A549 treated with ZK216348 at 1 μM for 4 hours (cell line): ENCODE measurements around the gene DPEP3. TPM values are rescaled to one million over a fixed set of nuclear protein-coding genes. Genes with fewer than 3 reads are reported as not detected.

Source experiments
- total RNA-seq: library from RNA; stranded (reverse); fragments of 200-300 nt; extraction: Qiagen RNA extraction; gene quantifications from 5 replicates; pipeline ENCODE4 v1.2.3, GENCODE V29; 2022; ENCODE audit warnings: low read depth

The DPEP3 gene, protein sequence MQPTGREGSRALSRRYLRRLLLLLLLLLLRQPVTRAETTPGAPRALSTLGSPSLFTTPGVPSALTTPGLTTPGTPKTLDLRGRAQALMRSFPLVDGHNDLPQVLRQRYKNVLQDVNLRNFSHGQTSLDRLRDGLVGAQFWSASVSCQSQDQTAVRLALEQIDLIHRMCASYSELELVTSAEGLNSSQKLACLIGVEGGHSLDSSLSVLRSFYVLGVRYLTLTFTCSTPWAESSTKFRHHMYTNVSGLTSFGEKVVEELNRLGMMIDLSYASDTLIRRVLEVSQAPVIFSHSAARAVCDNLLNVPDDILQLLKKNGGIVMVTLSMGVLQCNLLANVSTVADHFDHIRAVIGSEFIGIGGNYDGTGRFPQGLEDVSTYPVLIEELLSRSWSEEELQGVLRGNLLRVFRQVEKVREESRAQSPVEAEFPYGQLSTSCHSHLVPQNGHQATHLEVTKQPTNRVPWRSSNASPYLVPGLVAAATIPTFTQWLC
- not detected in 5 replicates for total RNA-seq

DNA sequence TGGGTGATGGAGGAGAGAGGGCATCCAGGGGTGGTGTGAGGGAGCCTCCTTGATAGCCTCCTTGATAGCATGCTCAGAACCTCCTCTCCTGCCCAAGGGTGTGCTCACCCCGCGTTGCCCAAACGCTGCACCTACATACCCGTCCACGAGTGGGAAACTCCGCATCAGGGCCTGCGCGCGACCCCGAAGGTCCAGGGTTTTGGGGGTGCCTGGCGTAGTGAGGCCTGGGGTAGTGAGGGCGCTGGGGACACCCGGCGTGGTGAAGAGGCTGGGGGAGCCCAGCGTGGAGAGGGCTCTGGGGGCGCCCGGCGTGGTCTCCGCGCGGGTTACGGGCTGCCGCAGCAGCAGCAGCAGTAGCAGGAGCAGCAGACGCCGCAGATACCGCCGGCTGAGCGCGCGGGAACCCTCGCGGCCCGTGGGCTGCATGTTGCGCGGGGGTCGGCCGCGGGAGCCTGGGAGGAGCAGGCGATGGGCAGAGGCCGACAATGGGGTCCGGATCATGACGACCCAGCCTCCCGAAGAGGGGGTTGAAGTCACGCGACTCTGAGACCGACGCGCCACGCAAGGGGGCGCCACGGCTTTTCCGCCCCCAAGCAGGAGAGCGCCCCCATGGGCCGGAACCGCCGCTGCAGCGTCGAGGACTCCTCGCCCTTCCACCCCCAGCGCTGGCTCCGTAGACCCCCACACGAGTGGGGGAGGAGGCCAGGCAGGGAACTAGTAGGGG is at the start of gene DPEP3:
DPEP3 (minus strand) TSS at position 545 of the 724 bp plus-strand sequence; CDS start at position 426, 119 bp downstream.

DNA sequence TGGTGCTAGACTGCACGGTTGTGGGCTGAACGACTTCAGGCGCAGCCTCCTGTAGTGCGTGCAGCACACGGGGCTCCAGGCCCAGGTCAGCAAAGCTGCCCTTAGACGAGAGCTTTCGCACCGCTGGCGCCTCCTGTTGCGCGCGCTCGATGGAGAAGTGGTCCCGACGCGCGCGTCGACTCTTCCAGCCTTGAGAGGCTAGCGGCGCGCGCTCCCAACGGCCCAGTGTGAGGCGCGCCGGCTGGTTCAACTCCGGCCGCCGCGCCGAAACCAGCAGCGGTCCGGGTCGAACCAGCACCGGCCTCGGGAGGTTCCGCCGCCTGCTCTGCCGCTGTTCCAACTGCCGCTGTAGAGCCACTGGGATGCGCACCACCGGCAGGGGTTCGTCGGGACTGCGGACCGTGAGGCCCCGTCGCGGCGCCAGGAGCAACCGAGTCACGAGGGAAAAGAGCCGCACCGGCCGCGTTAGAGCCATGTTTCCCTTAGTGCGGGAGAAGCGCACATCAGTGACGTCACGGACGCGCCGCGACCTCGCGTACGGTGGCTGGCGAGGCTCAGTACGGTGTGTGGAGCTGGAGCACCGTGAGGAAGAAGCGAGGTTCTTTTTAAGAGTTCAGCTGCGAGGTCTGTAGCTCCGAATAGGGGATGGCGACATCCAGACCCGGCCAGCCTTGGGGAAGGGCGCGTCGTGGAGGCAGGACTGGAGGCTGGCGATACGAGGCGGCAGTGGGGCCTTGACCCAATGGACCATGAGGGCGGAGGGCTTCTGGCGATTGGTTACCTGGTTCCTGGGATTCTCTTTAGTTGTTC is 42.6 kb upstream of the DPEP3 start, which contains the start of the genes DDX28 and DUS2:
DDX28 (minus strand) TSS at position 505 of the 810 bp plus-strand sequence; CDS start at position 475, 30 bp downstream.
DUS2 (plus strand) TSS at position 557 of the 810 bp plus-strand sequence. CDS start 14,740 bp downstream, outside the sequence.

DNA sequence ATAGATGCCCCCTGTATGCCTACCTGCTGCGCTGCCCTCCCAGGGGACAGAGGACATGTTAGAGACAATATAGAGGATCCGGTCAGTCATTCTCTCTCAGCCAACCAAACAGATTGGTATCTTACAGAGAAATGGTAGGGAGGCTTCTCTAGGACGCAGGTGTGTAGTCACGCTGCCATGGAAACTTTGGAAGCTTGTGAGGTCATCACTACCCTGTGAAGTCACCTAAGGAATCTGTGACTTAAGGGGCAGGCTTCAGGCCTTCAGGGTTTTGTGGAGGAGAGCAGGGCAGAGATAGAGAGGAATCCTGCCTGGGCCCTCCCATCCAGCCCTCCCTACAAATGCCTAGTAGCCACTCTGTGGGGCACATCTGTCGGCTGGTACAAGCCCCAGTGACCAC is 35.4 kb upstream of the DPEP3 start, which contains the start of gene DPEP2NB:
DPEP2NB (minus strand) TSS at position 231 of the 400 bp plus-strand sequence; CDS start at position 90, 141 bp downstream.

DNA sequence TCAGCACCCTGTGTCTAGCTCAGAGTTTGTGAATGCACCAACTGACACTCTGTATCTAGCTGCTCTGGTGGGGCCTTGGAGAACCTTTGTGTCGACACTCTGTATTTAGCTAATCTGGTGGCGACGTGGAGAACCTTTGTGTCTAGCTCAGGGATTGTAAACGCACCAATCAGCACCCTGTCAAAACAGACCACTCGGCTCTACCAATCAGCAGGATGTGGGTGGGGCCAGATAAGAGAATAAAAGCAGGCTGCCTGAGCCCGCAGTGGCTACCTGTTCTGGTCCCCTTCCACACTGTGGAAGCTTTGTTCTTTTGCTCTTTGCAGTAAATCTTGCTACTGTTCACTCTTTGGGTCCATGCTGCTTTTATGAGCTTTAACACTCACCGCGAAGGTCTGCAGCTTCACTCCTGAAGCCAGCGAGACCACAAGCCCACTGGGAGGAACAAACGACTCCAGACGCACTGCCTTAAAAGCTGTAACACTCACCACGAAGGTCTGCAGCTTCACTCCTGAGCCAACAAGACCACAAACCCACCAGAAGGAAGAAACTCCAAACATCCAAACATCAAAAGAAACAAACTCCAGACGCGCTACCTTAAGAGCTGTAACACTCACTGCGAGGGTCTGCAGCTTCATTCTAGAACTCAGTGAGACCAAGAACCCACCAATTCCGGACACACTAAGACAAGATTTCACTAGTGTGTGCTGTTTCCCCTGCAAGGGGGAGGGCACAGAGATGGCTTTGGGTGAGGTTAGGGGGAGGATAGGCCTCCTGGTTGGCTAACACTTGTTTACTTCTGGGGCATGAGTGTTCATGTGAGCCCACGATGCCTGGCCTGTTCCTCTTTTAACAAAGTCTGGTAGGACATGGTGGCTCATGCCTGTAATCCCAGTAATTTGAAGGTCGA is 18.7 kb upstream of the DPEP3 start, which contains the start of gene DPEP2:
DPEP2 (minus strand) TSS at position 706 of the 910 bp plus-strand sequence. CDS start 6,272 bp downstream, outside the sequence.

DNA sequence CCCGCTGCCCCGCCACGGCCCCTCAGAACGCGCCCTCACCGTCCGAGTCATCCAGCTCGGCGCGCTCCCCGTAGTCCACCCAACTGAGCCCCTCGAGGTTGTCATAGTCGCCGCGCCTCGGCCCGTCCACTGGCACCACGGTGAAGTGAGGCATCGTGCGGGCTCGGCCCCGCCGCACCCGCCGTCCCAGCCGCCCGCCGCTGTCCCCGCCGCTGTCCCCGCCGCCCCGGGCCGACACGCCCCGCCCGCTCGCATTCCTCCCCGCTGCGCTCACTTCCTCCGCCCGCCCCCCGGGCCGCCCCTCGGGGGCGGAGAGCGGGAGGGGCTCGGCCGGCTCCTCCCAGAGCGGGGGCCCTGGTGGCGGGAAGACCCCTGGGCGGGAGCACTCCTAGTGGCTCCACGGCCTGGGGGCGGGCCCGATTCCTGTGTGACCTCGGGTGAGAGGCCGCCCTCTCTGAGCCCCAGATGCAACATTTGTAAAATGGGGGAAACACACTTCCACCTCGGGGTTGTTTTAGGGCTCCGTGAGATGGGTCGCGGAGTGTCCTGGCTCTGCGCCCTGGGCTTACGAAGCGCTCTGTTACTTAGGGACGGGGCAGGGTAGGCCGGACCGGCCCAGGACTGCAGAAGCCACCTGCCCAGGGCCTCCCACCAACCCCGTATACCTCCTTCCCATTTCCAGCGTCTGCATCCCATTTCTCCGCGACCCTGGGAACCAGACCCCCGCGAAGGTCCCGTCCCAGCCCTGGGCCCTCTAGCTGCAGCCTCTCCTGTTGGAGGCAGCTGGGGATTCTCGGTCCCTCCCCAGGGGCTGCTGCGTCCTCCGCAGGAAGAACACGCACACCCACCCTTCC is 11.7 kb downstream of the DPEP3 start, which contains the start of gene SLC12A4:
SLC12A4 (minus strand) TSS at position 238 of the 854 bp plus-strand sequence; CDS start at position 154, 84 bp downstream.

DNA sequence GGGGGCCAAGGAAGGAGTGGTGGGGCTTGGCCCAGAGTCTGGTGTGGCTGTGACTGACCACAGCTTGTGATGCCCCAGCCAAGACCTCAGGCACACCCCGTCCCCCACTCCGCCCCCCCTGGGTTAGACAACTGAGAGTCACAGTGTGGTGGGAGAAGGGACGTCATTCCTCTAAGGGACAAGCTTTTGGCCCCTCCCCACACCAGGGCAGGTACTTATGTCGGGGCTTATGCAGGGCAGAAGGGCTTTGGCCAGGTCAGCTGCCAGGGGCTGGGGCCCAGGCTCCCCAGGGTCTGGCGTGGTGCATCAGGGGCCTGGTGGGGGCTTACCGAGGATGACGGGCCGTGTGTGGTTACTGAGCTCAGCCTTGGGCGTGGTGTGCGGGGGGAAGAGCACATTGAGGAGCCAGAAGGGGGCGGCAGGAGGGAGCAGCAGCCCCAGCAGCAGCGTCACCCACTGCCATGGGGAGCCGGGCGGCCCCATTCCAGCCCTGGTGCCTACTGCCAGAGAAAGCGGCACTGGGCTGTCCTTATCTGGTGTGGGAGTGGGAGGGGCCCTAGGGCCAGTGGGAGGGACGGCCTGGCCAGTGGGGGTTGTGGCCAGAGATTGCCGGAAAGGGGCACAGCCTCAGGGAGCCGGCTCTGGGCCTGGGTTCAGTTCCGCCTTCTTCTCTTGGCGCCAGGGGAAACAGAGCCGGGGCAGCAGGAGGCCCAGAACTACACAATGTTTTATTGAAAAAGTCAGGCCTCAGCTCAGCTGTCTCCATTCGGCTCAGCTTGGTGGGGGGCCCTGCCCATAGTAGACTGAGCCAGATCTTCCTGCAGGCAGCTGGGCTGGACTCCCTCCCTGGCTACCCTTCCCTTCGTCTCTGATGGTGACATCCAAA is 36.4 kb downstream of the DPEP3 start, which contains the start of gene LCAT:
LCAT (minus strand) TSS at position 502 of the 886 bp plus-strand sequence; CDS start at position 483, 19 bp downstream.

DNA sequence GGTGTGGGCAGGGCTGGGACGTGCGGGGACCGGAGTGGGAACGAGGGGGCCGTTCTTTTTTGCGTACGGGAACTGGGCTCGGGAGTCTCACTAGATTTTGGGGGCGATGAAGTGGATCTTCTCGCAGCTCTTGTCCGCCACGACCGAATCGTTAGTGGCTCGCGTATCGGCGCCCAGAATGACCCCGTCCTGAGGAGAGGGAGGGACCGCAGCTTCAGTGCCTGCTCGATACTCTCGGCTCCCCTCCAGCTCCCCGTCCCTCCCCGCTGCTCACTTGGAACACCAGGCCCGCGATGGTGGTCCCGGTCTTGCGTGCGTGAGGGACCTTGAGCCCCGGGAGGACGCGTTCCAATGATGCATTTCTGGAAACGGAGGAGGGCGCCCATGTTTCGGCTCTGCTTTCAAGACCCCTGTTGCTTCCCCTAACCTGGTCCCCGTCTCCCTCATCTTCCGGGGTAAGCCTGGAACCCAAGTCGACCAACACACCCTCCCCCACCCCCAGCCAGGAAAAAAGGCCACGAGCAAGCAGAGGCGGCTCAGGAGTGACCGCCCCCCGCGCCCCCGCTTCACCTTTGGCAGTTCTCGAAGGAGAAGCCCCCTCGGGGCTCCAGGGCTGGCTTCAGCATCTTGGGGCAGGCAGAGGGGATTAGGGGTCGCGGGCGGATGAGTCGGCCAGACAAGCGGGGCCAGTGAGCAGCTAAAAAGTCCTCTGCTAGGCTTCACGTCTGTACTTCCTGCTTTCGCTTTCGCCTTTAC is 44.0 kb downstream of the DPEP3 start, which contains the start of gene PSMB10:
PSMB10 (minus strand) TSS at position 727 of the 756 bp plus-strand sequence; CDS start at position 626, 101 bp downstream.

DNA sequence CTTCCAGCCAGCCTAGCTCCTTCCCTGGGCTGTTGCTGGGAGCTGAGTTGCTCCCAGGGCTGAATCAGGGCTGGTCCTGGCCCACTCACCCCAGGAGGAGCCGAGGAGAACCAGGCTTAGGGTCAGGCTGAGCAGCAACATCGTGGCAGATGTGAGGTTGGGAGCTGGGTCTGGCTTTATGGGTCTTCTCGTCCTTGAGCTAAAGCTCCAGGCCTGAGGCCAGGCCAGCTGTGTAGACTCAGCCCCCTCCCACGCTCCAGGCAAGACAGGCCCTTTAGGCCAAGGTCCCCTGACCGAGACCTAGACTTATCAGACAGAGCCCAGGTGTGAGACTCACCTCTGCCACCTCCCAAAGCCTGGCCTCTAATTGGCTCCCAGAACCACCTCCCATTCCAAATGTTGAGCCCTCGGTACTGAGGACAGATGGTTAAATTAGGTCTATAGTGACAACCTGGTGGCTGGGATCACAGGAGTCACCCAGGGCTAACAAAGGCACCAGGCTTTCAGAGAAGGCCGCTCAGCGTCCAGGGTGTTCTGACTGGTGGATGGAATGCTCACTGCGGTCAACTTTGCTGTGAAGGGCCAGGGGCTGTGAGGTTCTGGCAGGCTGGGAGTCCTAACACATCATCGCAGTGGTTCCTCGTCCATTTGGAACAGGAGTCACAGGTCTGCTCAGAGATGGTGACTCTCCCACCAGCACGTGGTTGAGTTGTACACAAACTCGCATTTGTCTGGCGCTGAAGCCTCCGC is 48.4 kb downstream of the DPEP3 start, which contains the start of gene CTRL:
CTRL (minus strand) TSS at position 151 of the 750 bp plus-strand sequence; CDS start at position 141, 10 bp downstream.

Other genes starting within 250 kb of the DPEP3 start
- gene RANBP10, start 173.9 kb downstream of the DPEP3 start, total RNA-seq: 6.7 to 10.7 TPM (median 9.7 TPM) in 5 replicates
- 0.32 to 0.86 TPM (median 0.43 TPM) in 5 replicates for gene TSNAXIP1, start 173.6 kb downstream of the DPEP3 start, total RNA-seq
- 25.2 to 46.3 TPM (median 44.5 TPM) in 5 replicates for gene THAP11, start 138.2 kb downstream of the DPEP3 start, total RNA-seq
- gene NUTF2, start 133.6 kb downstream of the DPEP3 start, total RNA-seq: 230 to 282 TPM (median 237 TPM) in 5 replicates
- 21.4 to 32.5 TPM (median 28.4 TPM) in 5 replicates for gene CENPT, start 132.8 kb downstream of the DPEP3 start, total RNA-seq
- gene EDC4, start 107.4 kb downstream of the DPEP3 start, total RNA-seq: 43.1 to 69.7 TPM (median 65.1 TPM) in 5 replicates
- gene NRN1L, start 95.6 kb downstream of the DPEP3 start, total RNA-seq: 0.33 TPM in 1 of 5 replicates, not detected in the others
- 10.1 to 16.5 TPM (median 14.3 TPM) in 5 replicates for gene PSKH1, start 87.2 kb downstream of the DPEP3 start, total RNA-seq
- gene CTRL, start 48.6 kb downstream of the DPEP3 start, total RNA-seq: 1.0 to 2.5 TPM (median 1.4 TPM) in 5 replicates
- gene PSMB10, start 43.6 kb downstream of the DPEP3 start, total RNA-seq: 34.4 to 55.4 TPM (median 47.8 TPM) in 5 replicates
- 9.0 to 15.1 TPM (median 12.4 TPM) in 5 replicates for gene LCAT, start 36.4 kb downstream of the DPEP3 start, total RNA-seq
- 18.1 to 35.6 TPM (median 31.6 TPM) in 5 replicates for gene SLC12A4, start 11.9 kb downstream of the DPEP3 start, total RNA-seq
- gene DPEP2, start 19.0 kb upstream of the DPEP3 start, total RNA-seq: not detected in 5 replicates
- not detected in 5 replicates for gene DPEP2NB, start 35.4 kb upstream of the DPEP3 start, total RNA-seq
- gene DDX28, start 42.7 kb upstream of the DPEP3 start, total RNA-seq: 14.9 to 20.1 TPM (median 18.7 TPM) in 5 replicates
- gene DUS2, start 42.8 kb upstream of the DPEP3 start, total RNA-seq: 14.9 to 20.0 TPM (median 16.7 TPM) in 5 replicates
- 11.4 to 18.0 TPM (median 15.3 TPM) in 5 replicates for gene NFATC3, start 104.9 kb upstream of the DPEP3 start, total RNA-seq